Activated naive CD8-positive, alpha-beta T cell treated with anti-CD3 and anti-CD28 coated beads, Interleukin-2, amount 50 U/mL, for 24 hours (primary cell): Measurements from ENCODE around the gene RAPGEF4.

Experiments used
- ATAC-seq: fragments of 150-1000 bp; cut with Tn5 transposase; one replicate; pipeline ENCODE4 v1.10.0; 2021
- DNase-seq: peaks from one replicate; pipeline ENCODE4 v3.0.0; 2021
- H3K27ac Mint-ChIP-seq: one replicate; pipeline ENCODE4 v1.8.0; 2021; ENCODE audit warnings: mild to moderate bottlenecking, mixed read lengths
- H3K27me3 Mint-ChIP-seq: one replicate; pipeline ENCODE4 v1.8.0; 2021; ENCODE audit warnings: mixed read lengths
- H3K36me3 Mint-ChIP-seq: one replicate; pipeline ENCODE4 v1.8.0; 2021; ENCODE audit warnings: low read depth, mixed read lengths
- H3K4me1 Mint-ChIP-seq: one replicate; pipeline ENCODE4 v1.8.0; 2021; ENCODE audit warnings: mixed read lengths
- H3K4me3 Mint-ChIP-seq: one replicate; pipeline ENCODE4 v1.8.0; 2021; ENCODE audit warnings: mild to moderate bottlenecking, moderate library complexity, mixed read lengths
- H3K9me3 Mint-ChIP-seq: one replicate; pipeline ENCODE4 v1.8.0; 2021; ENCODE audit warnings: mixed read lengths

The RAPGEF4 gene

DNA sequence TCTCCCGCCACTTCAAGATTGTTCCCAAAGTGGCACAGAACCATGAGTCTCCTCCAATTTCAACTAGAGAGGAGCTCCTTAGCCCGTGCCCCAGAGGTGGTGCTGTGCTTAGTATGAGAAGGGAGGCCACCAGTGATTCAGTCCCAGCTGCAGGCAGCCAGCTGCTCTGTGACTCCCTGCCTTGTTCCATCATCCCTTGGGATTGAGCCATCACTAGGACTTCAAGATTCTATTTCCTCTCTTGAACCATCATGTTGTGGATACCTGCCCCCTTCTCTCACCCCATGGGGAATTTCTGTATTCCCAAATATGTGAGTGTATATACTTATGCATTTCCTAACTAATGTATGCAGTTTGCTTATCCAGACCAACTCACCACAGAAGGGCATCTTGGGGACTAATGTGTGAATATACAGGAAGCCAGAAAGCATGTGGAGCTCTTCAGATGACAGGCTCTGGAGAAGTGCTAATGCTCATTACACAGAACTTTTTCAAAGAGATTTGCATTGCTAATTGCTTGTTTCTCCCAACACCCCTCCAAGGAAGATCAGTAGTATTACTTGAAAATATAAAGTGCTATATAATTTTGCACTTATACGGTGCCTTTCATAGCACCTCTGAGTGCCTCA is 229.0 kb downstream of the RAPGEF4 start:
- peak overlapping the region; percentile 59 for H3K27ac Mint-ChIP-seq
- no peak for ATAC-seq
- DNase-seq, result no peak
- no peaks in the 10 kb centered on the region for H3K9me3 Mint-ChIP-seq
- H3K36me3 Mint-ChIP-seq, result no peaks in the 10 kb centered on the region
- H3K4me1 Mint-ChIP-seq, result peaks cover 58% of the 10 kb centered on the region
- H3K4me3 Mint-ChIP-seq, result no peak overlapping the region
- H3K27me3 Mint-ChIP-seq, result peaks cover 3% of the 10 kb centered on the region

DNA sequence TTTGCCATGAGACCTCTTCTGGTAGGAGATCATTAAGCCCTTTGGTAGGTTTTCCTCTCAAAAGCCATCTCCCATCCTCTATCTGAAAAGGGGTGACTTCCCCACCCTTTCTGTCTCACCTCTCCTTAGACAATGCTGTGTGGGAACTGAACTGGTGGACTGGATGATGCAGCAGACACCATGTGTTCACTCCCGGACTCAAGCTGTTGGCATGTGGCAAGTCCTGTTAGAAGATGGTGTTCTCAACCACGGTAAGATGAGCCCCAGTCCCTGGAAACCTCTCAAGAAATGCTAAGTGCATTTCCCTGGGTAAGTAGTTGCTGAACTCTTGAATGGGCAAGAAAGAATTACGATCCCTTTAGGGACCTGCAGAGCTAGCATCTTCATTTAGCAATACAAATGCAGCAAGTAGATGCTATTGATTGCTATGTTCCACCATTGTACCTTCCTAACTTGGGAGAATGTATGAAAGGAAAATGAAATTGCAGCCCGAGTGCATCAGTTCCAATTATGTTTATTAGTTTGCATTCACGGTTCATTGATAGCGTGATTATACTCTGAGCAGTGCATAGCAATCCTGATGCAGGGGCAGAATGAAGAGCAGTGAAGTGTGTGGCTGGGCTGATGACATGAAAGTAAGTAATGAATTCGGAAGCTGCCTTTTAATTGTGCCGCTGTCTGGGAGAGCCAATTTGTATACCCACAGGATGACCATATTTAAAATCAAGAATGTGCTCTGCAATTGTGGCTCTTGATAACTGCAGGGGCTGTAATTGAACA is 230.0 kb downstream of the RAPGEF4 start:
- Mint-ChIP-seq H3K27me3 (peaks cover 3% of the 10 kb centered on the region), H3K9me3 (no peaks in the 10 kb centered on the region), H3K27ac (no peak overlapping the region), H3K36me3 (no peaks in the 10 kb centered on the region), H3K4me1 (peaks cover 67% of the 10 kb centered on the region), H3K4me3 (no peak overlapping the region)
- no peak for DNase-seq
- no peak for ATAC-seq

DNA sequence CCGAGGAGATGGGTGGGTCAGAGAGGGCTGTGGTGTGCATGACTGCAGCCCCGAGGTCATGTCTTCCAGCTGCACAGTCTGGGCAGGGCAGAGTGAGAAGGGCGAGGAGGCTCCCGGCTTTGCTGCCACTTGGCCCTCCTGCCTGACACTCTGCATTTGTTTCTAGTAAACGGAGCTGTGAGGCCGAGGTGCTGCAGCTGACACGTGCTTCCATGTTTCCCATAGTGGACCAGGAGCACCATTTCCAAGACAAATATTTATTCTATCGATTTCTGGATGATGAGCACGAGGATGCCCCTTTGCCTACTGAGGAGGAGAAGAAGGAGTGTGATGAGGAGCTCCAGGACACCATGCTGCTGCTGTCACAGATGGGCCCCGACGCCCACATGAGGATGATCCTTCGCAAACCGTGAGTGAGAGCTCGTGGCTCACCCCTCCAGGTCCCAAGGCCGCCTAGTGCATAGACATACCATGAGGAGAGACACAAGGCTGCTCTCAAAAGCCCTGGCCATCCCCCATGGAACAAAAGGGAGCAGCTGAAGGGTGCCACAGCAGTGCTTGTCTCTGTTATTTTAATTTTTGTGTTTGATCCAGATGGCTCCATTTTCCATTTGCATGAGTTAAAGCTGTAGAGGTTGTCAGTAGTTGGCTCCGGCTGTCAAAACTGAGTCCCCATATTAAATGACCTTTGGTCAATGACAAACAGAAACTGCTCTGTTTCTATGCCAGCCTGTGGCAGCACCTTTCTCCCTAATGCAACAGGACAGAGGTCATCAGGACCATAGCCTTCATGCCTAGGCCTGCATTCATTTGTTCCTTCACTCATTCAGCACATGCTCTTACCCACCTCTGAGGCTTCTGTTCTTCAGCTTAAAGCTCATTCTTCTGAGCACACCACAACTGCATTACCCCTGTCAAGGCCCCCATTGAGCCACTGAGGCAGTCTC is 231.7 kb downstream of the RAPGEF4 start:
- Mint-ChIP-seq H3K4me1 (peaks cover 67% of the 10 kb centered on the region), H3K4me3 (no peak overlapping the region), H3K9me3 (no peaks in the 10 kb centered on the region), H3K27me3 (peaks cover 3% of the 10 kb centered on the region), H3K36me3 (no peaks in the 10 kb centered on the region), H3K27ac (peak overlapping the region; percentile 13)
- DNase-seq (no peak), ATAC-seq (no peak)

DNA sequence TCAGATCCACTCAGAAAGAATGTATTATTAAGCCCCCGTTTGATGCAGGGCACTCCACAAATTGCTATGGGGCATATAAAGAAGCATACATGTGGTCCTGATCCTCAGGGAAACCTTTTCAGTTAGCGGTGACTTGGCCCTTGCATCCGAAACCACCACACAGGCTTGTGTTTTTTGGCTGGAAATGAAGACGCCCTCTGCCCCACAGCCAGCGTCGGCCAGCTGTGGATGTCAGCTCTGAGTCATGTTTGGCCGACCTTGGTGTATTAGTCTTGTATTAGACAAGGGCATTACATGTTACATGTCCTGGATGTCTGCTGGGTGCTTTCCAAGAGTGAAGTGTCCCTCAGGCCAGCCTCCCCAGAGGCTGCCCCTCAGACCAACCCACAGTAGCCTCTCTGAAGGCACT is 232.4 kb downstream of the RAPGEF4 start:
- Mint-ChIP-seq H3K4me1 (peaks cover 60% of the 10 kb centered on the region), H3K9me3 (no peaks in the 10 kb centered on the region), H3K36me3 (no peaks in the 10 kb centered on the region), H3K27me3 (peaks cover 3% of the 10 kb centered on the region), H3K27ac (peak overlapping the region; percentile 24), H3K4me3 (no peak overlapping the region)
- DNase-seq (no peak), ATAC-seq (no peak)

DNA sequence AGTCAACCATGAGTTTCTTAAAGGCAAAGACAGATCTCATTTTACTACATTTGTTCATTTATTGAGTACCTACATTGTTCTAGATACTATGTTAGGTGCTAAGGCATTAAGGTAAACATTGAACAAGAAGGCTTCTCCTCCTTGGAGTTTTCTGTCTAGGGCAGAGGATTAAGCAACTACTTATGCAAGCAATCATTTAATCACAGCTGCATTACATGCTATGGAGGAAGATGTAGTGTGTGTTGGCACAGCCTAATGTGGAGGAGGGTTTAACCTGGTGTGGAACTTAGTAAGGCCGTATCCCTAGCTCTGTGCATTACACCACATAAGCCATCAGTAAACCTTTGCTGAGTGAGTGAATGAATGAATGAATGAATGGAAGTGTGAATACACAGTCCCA is 233.5 kb downstream of the RAPGEF4 start:
- no peak for DNase-seq
- H3K27me3 Mint-ChIP-seq, result peaks cover 3% of the 10 kb centered on the region
- no peak overlapping the region for H3K4me3 Mint-ChIP-seq
- no peak for ATAC-seq
- H3K27ac Mint-ChIP-seq, result no peak overlapping the region
- no peaks in the 10 kb centered on the region for H3K9me3 Mint-ChIP-seq
- no peaks in the 10 kb centered on the region for H3K36me3 Mint-ChIP-seq
- H3K4me1 Mint-ChIP-seq, result peaks cover 49% of the 10 kb centered on the region

DNA sequence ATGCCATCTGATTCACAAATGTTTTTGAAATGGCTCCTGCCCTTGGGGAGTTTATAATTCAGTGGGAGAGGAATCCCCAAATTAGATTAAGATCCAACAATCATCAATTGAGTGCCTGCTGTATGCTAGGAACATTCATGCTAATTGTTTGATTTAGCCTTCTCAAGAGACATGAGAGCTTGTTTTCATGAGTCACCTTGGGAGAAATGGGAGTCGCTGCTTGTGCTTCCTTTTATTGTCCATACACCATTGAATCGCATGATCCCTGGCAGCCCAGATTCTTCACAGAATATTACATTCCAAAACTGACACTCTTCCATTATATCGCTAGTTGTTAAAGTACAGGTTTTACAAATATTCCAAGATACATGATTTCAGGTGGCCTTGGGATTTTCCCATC is 234.0 kb downstream of the RAPGEF4 start:
- Mint-ChIP-seq H3K4me1 (peaks cover 46% of the 10 kb centered on the region), H3K36me3 (no peaks in the 10 kb centered on the region), H3K9me3 (no peaks in the 10 kb centered on the region), H3K27ac (peak overlapping the region; percentile 85), H3K4me3 (no peak overlapping the region), H3K27me3 (peaks cover 3% of the 10 kb centered on the region)
- ATAC-seq (no peak), DNase-seq (no peak)

DNA sequence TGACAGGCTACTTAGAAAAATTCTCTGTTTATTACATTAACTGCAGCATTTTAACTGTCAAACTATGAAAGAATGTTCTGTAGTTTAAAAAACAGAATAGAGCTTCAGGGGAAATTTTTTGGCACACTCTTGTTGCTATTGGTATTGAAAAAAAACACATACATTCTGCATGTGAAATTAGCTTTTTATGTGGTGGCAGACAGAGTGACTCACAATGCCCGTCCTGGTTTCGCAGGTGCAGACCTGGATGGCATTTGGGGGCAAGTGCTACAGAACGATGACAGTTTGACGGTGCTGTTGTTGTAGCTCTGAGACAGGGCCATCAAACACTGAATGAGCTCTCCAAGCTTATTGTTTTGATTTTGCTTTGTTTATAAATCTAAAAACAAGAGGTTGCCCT is 235.0 kb downstream of the RAPGEF4 start:
- peak; percentile 94 for ATAC-seq
- no peaks in the 10 kb centered on the region for H3K36me3 Mint-ChIP-seq
- H3K27ac Mint-ChIP-seq, result peak overlapping the region; percentile 85
- H3K4me3 Mint-ChIP-seq, result peak overlapping the region; percentile 40
- H3K9me3 Mint-ChIP-seq, result no peaks in the 10 kb centered on the region
- peak; percentile 56 for DNase-seq
- H3K4me1 Mint-ChIP-seq, result peaks cover 49% of the 10 kb centered on the region
- H3K27me3 Mint-ChIP-seq, result peaks cover 3% of the 10 kb centered on the region

DNA sequence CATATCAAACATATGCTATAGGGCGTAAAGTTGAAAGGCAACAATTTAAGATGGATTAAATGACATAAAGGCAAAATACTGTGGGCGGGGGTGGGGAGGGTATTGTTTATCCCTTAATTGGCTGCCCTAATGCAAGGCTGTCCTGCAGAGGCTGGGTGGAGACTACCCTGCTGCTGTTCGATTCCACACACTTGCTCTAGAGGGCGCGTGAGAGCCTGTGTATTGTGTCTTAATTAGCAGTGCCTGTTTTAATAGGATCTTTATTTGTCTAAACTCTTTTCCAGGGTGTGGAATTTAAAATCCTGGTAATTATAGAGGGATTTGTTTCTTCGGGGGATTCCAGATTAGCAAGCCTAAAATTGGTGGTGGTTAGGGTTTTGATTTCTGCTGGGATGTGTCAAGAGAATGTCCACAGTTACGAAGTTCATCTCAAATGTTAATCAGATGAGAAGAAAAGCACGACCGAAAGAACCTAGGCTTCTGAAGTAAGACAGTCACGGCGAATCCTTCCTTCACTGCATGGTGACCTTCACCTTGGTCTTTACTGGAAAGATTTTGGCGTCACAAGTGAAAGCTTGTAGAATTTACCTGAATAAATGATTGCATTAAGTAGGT is 236.5 kb downstream of the RAPGEF4 start:
- DNase-seq (peak; percentile 55), ATAC-seq (peak; percentile 50)
- H3K4me1 Mint-ChIP-seq, result peaks cover 60% of the 10 kb centered on the region
- H3K27ac Mint-ChIP-seq, result no peak overlapping the region
- H3K36me3 Mint-ChIP-seq, result no peaks in the 10 kb centered on the region
- H3K4me3 Mint-ChIP-seq, result no peak overlapping the region
- peaks cover 7% of the 10 kb centered on the region for H3K27me3 Mint-ChIP-seq
- H3K9me3 Mint-ChIP-seq, result no peaks in the 10 kb centered on the region

DNA sequence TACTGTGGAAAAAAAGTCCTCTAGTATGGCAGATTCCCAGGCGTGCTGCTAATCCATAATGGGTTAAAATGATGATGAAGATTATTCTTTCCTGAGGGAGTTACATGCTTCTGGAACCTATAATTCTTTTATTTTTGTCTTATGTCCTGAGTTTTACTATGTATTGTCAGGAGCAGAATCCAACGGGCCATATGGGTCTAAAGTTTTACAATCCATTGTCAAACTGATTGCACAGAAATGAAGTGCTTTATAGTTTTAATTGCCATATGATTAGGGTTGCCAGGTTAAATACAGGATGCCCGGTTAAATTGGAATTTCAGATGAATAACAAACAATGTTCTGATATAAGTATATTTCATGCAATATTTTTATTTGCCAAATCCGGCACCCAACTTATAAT is 239.1 kb downstream of the RAPGEF4 start:
- H3K36me3 Mint-ChIP-seq, result no peaks in the 10 kb centered on the region
- H3K27me3 Mint-ChIP-seq, result peaks cover 6% of the 10 kb centered on the region
- no peak overlapping the region for H3K4me3 Mint-ChIP-seq
- H3K9me3 Mint-ChIP-seq, result no peaks in the 10 kb centered on the region
- no peak overlapping the region for H3K27ac Mint-ChIP-seq
- ATAC-seq (no peak), DNase-seq (no peak)
- H3K4me1 Mint-ChIP-seq, result peaks cover 63% of the 10 kb centered on the region

DNA sequence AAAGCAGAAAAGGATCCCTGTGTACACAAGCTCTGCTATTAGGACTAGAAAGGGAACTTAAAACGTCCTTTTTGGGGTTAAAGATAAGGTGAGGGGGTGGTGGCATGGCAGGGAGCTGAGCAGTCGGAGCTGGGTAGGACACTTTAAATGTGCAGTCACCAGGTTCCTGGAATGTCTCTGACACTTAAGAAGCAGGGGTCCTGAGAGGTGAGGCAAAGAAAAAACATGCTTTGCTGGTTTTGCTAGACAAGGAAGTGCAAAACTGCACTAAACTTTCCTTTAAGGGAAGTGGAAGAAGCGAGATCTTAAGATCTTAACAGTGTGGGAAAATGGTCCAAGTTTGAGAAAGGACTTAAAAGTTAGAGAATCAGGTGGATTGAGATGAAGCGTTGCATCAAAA is 240.5 kb downstream of the RAPGEF4 start:
- Mint-ChIP-seq H3K9me3 (no peaks in the 10 kb centered on the region), H3K36me3 (no peaks in the 10 kb centered on the region), H3K27ac (no peak overlapping the region), H3K27me3 (peaks cover 11% of the 10 kb centered on the region), H3K4me3 (no peak overlapping the region), H3K4me1 (peaks cover 53% of the 10 kb centered on the region)
- no peak for ATAC-seq
- no peak for DNase-seq

DNA sequence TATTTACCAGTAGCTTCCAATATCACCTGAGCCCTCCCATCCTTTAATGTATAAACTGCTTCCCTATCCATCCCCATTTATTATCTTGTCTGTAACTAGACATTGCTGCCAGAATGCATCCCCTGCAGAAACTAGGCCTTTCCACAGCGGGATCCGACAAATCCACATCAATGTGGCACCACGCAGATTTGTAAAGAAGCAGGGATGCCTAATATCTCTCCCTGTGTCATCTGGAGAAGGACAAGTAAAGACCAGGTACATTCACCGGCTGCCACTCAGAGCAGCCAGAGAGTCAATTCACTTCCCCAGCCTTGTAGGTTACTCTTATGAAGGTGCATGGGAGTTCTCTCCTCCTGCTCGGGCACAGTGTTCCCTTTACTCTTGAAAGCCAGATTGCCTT is 241.2 kb downstream of the RAPGEF4 start:
- no peaks in the 10 kb centered on the region for H3K9me3 Mint-ChIP-seq
- no peak overlapping the region for H3K27ac Mint-ChIP-seq
- peaks cover 47% of the 10 kb centered on the region for H3K4me1 Mint-ChIP-seq
- no peak overlapping the region for H3K4me3 Mint-ChIP-seq
- H3K36me3 Mint-ChIP-seq, result no peaks in the 10 kb centered on the region
- ATAC-seq (no peak), DNase-seq (no peak)
- peaks cover 11% of the 10 kb centered on the region for H3K27me3 Mint-ChIP-seq

DNA sequence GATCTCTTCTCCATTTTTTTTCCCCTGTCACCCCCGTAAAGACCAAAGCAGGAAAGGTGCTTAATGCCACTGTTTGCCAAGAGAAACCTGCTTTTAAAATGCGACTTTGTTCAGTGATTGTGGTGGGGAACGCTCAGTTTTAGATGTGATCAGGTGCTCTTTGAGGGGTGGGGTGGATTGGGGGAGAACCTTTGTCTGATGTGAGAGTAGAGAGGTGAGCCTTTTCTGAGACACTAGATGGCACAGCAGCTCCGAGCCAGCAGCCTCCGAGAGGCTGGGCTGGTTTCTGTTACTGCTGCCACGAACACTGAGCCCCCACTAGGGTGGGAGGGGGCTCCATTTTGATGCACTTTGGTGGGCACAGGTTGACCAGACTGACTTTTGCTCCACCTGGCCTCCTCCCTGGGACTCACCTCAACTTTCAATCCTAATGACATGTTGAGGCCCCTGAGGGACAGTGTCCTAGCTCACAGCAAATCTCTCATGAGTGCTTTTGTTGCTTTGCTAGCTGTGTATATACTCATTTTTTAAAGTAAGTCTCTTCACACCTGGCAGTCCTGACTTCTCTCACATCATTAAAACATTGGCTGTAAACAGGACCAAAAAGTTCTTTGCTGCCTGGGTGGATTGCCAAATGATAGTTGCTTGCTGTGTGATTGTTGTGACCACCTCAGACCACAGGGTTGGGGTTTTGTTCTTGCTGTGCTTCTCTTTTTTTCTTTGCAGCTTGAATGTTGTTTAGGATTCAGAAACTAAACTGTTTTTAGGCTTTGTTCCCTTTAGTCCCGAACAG is 241.8 kb downstream of the RAPGEF4 start:
- DNase-seq (no peak), ATAC-seq (peak; percentile 65)
- H3K4me3 Mint-ChIP-seq, result peak overlapping the region; percentile 19
- no peaks in the 10 kb centered on the region for H3K9me3 Mint-ChIP-seq
- peaks cover 11% of the 10 kb centered on the region for H3K27me3 Mint-ChIP-seq
- H3K36me3 Mint-ChIP-seq, result no peaks in the 10 kb centered on the region
- H3K27ac Mint-ChIP-seq, result peak overlapping the region; percentile 80
- peaks cover 41% of the 10 kb centered on the region for H3K4me1 Mint-ChIP-seq

DNA sequence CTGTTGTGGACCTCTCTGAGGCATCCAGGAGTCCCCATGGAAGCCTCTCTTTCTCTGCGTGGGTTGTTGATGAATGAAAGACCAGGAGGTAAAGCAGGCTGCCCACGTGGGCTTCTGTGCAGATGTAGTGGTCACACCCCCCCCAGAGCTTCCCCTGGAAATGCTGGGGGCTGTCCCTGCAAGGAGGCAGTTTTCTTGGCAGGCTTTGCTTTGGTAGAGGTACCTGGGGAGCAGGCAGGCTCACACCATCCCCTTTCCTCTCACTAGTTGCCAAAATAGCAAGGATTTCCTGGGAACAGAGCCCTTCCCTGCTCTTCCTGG is 242.4 kb downstream of the RAPGEF4 start:
- DNase-seq (peak; percentile 51), ATAC-seq (peak; percentile 75)
- Mint-ChIP-seq H3K36me3 (no peaks in the 10 kb centered on the region), H3K27ac (peak overlapping the region; percentile 80), H3K4me3 (peak overlapping the region; percentile 19), H3K27me3 (peaks cover 11% of the 10 kb centered on the region), H3K9me3 (no peaks in the 10 kb centered on the region), H3K4me1 (peaks cover 41% of the 10 kb centered on the region)
